Parathyroid adenoma (tissue), 2 donors: ENCODE results near the gene REXO4.

Experiments
- H2AFZ ChIP-seq: fragments of 300-600 bp; sonication (generic); one replicate; pipeline ENCODE4 v1.7.0; 2017; ENCODE audit warnings: antibody characterized with exemption, mild to moderate bottlenecking
- H3K27ac ChIP-seq: fragments of 300-600 bp; sonication (generic); one replicate; pipeline ENCODE4 v1.7.0; 2017
- H3K27me3 ChIP-seq: fragments of 300-600 bp; sonication (generic); one replicate; pipeline ENCODE4 v1.7.0; 2017; ENCODE audit warnings: low read length; ENCODE audit not compliant: control insufficient read depth, insufficient read depth
- H3K36me3 ChIP-seq: fragments of 300-600 bp; sonication (generic); one replicate; pipeline ENCODE4 v1.7.0; 2017; ENCODE audit warnings: low read length; ENCODE audit not compliant: control insufficient read depth, insufficient read depth
- H3K4me1 ChIP-seq: fragments of 300-600 bp; sonication (generic); one replicate; pipeline ENCODE4 v1.7.0; 2017; ENCODE audit warnings: control low read depth
- H3K4me2 ChIP-seq: fragments of 300-600 bp; sonication (generic); one replicate; pipeline ENCODE4 v1.7.0; 2017; ENCODE audit warnings: low read length
- H3K4me3 ChIP-seq: fragments of 300-600 bp; sonication (generic); one replicate; pipeline ENCODE4 v1.7.0; 2017; ENCODE audit warnings: low read depth, low read length
- H3K79me2 ChIP-seq: fragments of 300-600 bp; sonication (generic); one replicate; pipeline ENCODE4 v1.7.0; 2017; ENCODE audit warnings: control low read depth
- H3K9ac ChIP-seq: fragments of 300-600 bp; sonication (generic); one replicate; pipeline ENCODE4 v1.7.0; 2017; ENCODE audit warnings: mild to moderate bottlenecking
- H3K9me3 ChIP-seq: fragments of 300-600 bp; sonication (generic); one replicate; pipeline ENCODE4 v1.7.0; 2017; ENCODE audit warnings: low read length; ENCODE audit not compliant: control insufficient read depth
- CTCF ChIP-seq: fragments of 300-600 bp; sonication (generic); IDR thresholded peaks from one replicate; pipeline ENCODE4 v1.7.0; 2017; ENCODE audit warnings: antibody characterized with exemption, mild to moderate bottlenecking
- donor health status: primary hyperparathyroidism.

REXO4 gene

GRCh38 chr9:133429214-133429613 is 11.4 kb upstream of the REXO4 start:
- Histone ChIP-seq H2AFZ (peak overlapping the region; percentile 58), H3K9ac (no peak overlapping the region), H3K36me3 (no peaks in the 10 kb centered on the region), H3K4me2 (no peak overlapping the region), H3K4me1 (no peaks in the 10 kb centered on the region), H3K4me3 (no peak overlapping the region), H3K79me2 (no peaks in the 10 kb centered on the region), H3K9me3 (no peaks in the 10 kb centered on the region), H3K27me3 (no peaks in the 10 kb centered on the region), H3K27ac (no peak overlapping the region)
- no peak for TF ChIP-seq CTCF

DNA sequence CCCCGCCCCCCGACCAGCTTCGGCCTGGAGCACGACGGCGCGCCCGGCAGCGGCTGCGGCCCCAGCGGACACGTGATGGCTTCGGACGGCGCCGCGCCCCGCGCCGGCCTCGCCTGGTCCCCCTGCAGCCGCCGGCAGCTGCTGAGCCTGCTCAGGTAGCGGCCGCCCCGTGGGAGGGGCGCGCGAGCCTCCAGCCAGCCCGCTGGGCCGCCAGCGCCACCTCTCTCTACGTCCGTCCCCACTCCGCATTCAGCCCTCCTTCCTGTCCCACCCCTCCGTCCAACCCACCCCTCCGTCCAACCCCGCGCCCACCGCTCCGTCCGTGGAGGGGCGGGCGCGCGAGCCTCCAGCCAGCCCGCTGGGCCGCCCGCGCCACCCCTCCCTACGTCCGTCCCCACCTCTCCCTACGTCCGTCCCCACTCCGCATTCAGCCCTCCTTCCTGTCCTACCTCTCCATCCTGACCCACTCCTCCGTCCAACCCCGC is 10.8 kb upstream of the REXO4 start:
- Histone ChIP-seq H3K27ac (no peak overlapping the region), H3K4me3 (peak overlapping the region; percentile 11), H3K4me2 (no peak overlapping the region), H3K4me1 (no peaks in the 10 kb centered on the region), H3K79me2 (no peaks in the 10 kb centered on the region), H3K9me3 (no peaks in the 10 kb centered on the region), H3K27me3 (no peaks in the 10 kb centered on the region), H2AFZ (no peak overlapping the region), H3K36me3 (no peaks in the 10 kb centered on the region), H3K9ac (no peak overlapping the region)
- TF ChIP-seq CTCF: no peak

- Histone ChIP-seq H3K36me3 (no peaks in the 10 kb centered on the region), H3K4me3 (no peak overlapping the region), H3K27me3 (no peaks in the 10 kb centered on the region), H3K27ac (peak overlapping the region; percentile 51), H3K4me2 (peak overlapping the region; percentile 72), H3K4me1 (no peaks in the 10 kb centered on the region), H3K79me2 (no peaks in the 10 kb centered on the region), H2AFZ (peak overlapping the region; percentile 46), H3K9me3 (no peaks in the 10 kb centered on the region), H3K9ac (no peak overlapping the region)
- TF ChIP-seq CTCF: no peak
These were observed 10.0 kb upstream of the REXO4 start for GRCh38 chr9:133427658-133428348.

- Histone ChIP-seq H3K27ac (no peak overlapping the region), H3K9ac (no peak overlapping the region), H3K27me3 (no peaks in the 10 kb centered on the region), H3K4me3 (no peak overlapping the region), H3K4me2 (no peak overlapping the region), H3K79me2 (no peaks in the 10 kb centered on the region), H3K36me3 (no peaks in the 10 kb centered on the region), H2AFZ (no peak overlapping the region), H3K4me1 (no peaks in the 10 kb centered on the region), H3K9me3 (no peaks in the 10 kb centered on the region)
- TF ChIP-seq CTCF: no peak
These were observed 8.2 kb upstream of the REXO4 start for GRCh38 chr9:133426011-133426410.
